ENCODE results near the gene PHOSPHO1. TPM values are rescaled to one million over a fixed set of nuclear protein-coding genes. Genes with fewer than 3 reads are reported as not detected.

The PHOSPHO1 gene
- total RNA-seq, 4 donors from 2014 or later: not detected

DNA sequence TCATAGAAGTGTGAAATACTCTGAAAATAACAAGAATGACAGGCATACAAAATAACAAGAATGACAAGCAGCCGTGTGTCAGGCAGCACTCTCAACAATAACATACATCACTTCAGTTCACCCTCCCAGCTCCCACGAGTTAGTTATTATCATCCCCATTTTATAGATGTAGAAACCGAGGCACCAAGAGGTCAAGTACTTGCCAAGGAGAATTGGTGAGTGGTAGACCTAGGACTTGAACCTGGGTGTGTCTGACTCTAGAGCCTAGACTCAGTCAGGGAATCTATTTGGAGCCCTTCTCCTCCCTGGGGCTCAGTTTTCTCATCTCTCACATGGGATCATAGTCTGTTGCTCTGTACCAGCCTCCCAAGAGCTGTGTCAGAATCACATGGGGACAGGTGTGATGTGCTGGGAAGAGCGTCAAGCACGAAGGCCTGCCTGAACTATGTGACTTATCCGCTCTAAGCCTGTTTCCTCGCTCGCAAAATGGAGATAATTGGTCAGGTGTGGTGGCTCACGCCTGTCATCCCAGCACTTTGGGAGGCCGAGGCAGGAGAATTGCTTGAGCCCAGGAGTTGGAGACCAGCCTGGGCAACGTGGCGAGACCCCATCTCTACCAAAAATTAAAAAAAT is 19.4 kb upstream of the PHOSPHO1 start:
- TF ChIP-seq, protein P1, sequence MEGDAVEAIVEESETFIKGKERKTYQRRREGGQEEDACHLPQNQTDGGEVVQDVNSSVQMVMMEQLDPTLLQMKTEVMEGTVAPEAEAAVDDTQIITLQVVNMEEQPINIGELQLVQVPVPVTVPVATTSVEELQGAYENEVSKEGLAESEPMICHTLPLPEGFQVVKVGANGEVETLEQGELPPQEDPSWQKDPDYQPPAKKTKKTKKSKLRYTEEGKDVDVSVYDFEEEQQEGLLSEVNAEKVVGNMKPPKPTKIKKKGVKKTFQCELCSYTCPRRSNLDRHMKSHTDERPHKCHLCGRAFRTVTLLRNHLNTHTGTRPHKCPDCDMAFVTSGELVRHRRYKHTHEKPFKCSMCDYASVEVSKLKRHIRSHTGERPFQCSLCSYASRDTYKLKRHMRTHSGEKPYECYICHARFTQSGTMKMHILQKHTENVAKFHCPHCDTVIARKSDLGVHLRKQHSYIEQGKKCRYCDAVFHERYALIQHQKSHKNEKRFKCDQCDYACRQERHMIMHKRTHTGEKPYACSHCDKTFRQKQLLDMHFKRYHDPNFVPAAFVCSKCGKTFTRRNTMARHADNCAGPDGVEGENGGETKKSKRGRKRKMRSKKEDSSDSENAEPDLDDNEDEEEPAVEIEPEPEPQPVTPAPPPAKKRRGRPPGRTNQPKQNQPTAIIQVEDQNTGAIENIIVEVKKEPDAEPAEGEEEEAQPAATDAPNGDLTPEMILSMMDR (IDR thresholded peaks at IDR 0.05; ENCODE audit: low read depth): no peak

DNA sequence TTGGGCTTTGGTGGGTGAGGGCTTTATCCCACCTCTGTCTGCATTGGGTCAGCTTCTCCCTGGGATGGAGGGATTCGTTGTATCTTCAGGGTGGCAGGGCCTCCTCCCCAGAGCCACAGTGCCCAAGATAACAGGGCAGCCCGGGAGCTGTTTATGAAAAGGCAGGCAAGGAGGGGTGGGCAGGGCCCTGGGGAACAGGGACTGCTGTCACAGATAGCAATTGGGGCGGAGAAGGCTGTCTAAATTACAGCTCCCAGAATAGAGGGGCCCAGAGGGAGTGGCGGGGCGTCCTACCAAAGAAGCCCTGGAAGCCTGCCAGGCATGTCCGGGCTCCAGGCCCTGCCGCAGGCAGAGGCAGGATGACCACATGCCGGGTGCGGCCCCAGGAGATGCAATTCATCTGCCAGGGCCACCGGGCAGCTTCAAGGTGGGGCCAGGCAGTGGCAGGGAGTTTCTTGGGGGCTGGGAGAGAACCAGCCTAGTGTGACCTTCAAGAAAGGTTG is 18.8 kb upstream of the PHOSPHO1 start:
- TF ChIP-seq, protein P1 (IDR thresholded peaks at IDR 0.05; ENCODE audit: low read depth): no peak

DNA sequence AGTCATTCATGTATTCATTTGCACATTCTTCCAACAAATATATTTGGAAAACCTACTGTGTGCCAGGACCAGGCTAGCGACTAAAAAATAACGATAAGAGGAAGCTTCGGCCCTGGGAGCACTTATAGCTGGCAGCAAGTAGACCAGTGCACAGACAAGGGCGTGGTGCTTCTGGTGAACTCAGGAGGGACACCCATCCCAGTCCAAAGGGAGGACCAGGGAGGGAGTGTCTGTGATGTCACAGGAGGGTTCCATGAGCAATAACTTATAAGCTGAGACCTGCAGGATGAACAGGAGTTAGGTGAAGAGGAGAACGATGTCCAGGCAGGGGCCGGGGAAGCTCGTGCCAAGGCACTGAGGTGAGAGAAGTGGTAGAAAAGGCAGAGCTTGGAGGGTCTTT is 17.4 kb upstream of the PHOSPHO1 start:
- TF ChIP-seq, protein P1 (IDR thresholded peaks at IDR 0.05; ENCODE audit: low read depth): no peak

DNA sequence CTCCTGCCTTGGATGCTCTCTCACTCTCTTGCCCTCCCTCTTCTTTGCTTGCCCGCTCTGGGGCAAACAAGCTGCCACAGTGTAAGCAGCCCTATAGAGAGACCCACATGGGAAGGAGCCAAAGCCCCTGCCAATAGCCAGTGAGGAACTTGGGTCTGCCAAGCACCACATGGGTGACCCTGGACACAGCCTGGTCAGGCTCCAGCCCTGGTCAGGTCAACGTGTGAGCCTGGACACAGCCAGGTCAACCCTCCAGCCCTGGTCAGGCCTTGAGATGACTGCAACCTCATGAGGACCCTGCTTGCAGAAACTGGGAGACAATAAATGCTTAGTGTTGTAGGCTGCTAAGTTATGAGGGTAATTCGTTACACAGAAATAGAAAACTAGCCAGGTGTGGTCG is 14.3 kb upstream of the PHOSPHO1 start:
- TF ChIP-seq, protein P1 (IDR thresholded peaks at IDR 0.05; ENCODE audit: low read depth): no peak

DNA sequence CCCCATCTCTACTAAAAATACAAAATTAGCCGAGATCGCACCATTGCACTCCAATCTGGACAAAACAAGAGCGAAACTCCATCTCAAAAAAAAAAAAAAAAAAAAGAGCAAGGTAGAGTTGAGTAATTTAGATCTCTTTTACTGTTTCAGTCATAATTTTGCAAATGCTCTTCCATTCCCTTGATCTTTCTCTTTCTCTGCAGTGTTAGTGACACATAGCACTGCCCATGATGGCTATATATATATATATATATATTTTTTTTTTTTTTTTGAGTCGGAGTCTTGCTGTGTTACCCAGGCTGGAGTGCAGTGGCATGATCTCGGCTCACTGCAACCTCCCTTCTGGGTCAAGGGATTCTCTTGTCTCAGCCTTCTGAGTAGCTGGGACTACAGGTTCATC is 12.2 kb upstream of the PHOSPHO1 start:
- TF ChIP-seq, protein P1 (IDR thresholded peaks at IDR 0.05; ENCODE audit: low read depth): no peak

DNA sequence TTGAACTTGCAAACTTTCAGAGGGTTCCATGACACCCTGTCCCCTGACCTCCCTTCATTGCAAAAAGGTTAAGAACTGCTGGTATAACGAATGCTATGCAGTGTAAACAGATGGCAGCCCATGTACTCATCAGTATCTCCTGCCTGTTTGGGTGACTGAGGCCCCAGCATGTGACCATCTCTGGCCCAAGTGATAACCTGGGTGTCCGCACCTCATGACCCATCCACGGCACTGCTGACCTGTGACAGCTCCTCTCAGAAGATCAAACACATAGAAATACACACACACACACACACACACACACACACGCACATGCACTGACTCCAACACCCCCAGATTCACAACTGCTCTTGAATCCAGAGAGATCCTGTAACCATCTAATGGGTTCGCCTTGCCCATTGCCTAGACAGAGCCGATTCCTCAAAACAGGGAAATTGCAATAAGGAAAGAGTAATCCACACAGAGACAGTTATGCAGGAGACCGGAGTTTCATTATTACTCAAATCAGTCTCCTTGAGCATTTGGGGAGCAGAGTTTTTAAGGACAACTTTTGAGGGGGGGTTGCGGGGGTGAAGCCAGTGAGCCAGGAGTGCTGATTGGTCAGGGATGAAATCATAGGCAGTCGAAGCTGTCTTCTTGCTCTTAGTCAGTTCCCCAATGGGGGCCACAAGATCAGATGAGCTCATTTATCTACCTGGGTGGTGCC is 11.3 kb upstream of the PHOSPHO1 start:
- TF ChIP-seq, protein P1 (IDR thresholded peaks at IDR 0.05; ENCODE audit: low read depth): no peak

DNA sequence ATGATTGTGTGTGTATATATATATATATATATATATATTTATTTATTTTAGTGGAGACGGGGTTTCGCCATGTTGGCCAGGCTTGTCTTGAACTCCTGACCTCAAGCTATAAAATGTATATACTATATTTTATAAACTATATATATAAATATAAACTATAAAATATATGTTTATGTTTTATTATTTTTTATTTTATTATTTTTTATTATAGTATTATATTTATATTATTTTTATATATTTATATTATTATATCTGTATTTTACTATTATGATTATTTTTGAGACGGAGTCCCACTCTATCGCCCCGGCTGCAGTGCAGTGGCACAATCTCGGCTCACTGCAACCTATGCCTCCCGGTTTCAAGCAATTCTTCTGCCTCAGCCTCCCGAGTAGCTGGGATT is 10.5 kb upstream of the PHOSPHO1 start:
- TF ChIP-seq, protein P1 (IDR thresholded peaks at IDR 0.05; ENCODE audit: low read depth): no peak
